Measurements from ENCODE around the gene B3GALNT1. TPM values are rescaled to one million over a fixed set of nuclear protein-coding genes. Genes with fewer than 3 reads are reported as not detected.

The B3GALNT1 gene
- total and polyA plus RNA-seq, 4 experiments from 2014 or later, result 0.24 to 0.89 (median 0.50) TPM

DNA sequence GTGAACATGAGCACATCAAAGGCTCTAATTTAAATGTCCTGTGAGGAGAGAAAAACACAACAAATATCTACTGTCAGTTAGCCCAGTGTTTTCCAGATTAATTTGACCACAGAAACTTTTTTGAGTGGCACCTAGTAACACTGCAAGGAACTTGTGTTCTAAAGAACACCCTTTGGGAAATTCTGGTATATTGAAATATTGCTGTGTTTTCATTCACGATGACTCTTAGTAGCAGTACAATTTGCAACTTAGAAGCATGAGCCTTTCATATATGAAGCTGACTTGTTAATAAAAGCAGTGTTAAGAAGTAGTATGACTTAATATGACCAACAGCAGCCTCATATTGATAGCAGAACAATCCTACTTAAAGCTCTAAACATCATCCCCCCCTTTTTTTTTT, 32.0 kb downstream of the B3GALNT1 start:
- H3K27ac Mint-ChIP-seq, result no peak overlapping the region
- Histone ChIP-seq H3K9me3 (ENCODE audit: control insufficient read depth in 1 of 2, low read length in 2 of 2) (no peaks in the 10 kb centered on the region), H3K27ac (ENCODE audit: low read depth, low read length) (no peak overlapping the region), H3K36me3 (ENCODE audit: insufficient read depth, low read length) (no peaks in the 10 kb centered on the region), H3K27me3 (ENCODE audit: insufficient read depth, low read length) (no peaks in the 10 kb centered on the region), H3K4me1 (ENCODE audit: insufficient read depth, low read length) (no peaks in the 10 kb centered on the region), H3K4me3 (ENCODE audit: low read length in 2 of 2) (no peak overlapping the region)
- H3K4me1 Mint-ChIP-seq, result peaks cover 0 to 3% (median 0%) of the 10 kb centered on the region in 4 donors
- DNase-seq, result no peak
- ChIA-PET CTCF (ENCODE audit: partially characterized antibody) (no interaction called here), POLR2A (ENCODE audit: partially characterized antibody) (no interaction called here)
- H3K4me3 Mint-ChIP-seq, result no peak overlapping the region
- no peaks in the 10 kb centered on the region for H3K9me3 Mint-ChIP-seq
- intact Hi-C loops (cut with micrococcal nuclease), result no loop called here
- H3K27me3 Mint-ChIP-seq, result no peaks in the 10 kb centered on the region
- H3K36me3 Mint-ChIP-seq, result peaks cover 1 to 5% of the 10 kb centered on the region in 2 donors

DNA sequence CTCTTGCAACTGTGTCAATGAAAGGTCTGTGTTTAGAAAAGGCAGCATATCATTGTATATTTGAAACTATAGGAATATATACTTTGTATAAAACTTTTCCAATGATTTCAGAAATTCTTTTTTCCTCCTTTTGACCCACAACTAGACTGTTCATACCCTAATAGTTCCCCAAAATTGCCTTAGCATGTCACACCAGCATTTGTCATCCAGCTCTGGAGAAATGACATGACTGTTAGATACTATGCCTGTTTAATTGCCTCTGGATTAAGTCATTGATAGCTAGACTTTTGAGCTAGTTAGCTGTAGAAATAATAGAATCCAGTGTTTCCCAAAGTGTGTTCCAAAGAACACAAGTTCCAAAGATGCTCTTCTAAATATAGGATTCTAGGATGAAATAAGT, 32.4 kb downstream of the B3GALNT1 start:
- intact Hi-C loops (cut with micrococcal nuclease), result no loop called here
- Histone ChIP-seq H3K27ac (ENCODE audit: low read depth, low read length) (no peak overlapping the region), H3K4me3 (ENCODE audit: low read length in 2 of 2) (no peak overlapping the region), H3K4me1 (ENCODE audit: insufficient read depth, low read length) (no peaks in the 10 kb centered on the region), H3K9me3 (ENCODE audit: control insufficient read depth in 1 of 2, low read length in 2 of 2) (no peaks in the 10 kb centered on the region), H3K27me3 (ENCODE audit: insufficient read depth, low read length) (no peaks in the 10 kb centered on the region), H3K36me3 (ENCODE audit: insufficient read depth, low read length) (no peaks in the 10 kb centered on the region)
- no peak for DNase-seq
- Mint-ChIP-seq H3K27ac (no peak overlapping the region), H3K36me3 (peaks cover 1 to 5% of the 10 kb centered on the region in 2 donors), H3K4me1 (peaks cover 0 to 3% (median 0%) of the 10 kb centered on the region in 4 donors), H3K27me3 (no peaks in the 10 kb centered on the region), H3K4me3 (no peak overlapping the region), H3K9me3 (no peaks in the 10 kb centered on the region)
- ChIA-PET CTCF (ENCODE audit: partially characterized antibody) (no interaction called here), POLR2A (ENCODE audit: partially characterized antibody) (no interaction called here)

DNA sequence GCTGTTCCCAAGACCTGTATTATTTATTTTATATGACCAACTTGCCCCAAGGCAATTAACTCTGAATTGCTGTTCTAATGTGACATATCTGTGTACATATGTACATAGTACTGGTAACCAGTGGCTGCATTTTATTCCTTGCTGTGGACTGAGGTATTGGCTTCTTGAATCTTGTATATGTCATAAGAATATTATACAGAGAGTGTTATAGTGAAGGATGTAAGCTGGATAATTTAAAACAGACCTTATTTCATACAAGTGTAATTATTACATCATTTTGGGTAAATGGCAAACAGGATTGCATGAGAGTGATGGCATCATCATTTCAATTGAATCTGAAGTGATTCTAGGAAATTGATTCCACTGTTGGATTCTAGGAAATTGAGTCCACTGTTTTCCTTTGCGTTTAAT, 32.9 kb downstream of the B3GALNT1 start:
- POLR2A ChIA-PET (ENCODE audit: partially characterized antibody), result no interaction called here

DNA sequence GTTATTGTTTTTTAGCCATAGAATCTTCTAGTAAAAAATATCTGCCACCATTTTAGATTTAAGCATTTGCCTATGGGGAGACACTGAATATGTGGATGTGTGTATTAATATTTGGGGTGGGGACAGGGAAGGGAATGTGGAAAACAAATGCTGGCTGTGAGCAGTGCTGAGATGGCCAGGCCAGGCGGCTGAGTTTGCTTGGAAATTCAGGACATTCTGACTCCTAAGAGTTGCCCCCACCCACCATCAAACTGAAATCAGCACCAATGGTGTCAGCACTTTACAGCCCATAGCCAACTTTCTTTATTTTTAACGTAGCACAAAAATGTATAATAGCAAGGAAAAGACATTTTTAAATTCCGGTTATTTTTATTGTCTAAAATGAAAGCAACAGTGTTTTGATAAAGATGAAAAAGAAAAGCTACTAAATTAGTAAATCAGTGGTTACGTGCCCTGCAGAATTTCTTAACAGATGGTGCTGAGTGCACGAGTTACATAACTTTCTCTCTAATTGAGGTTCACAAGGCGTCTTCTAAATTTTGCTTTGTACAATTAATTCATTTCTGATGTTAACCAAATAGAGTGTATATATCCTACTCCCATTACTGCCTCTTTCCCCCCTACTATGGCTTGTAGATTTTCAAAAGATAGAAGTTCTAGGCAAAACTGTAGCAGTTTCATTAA, 34.0 kb downstream of the B3GALNT1 start:
- intact Hi-C loops (cut with micrococcal nuclease), result no loop called here
- H3K27ac Mint-ChIP-seq, result no peak overlapping the region
- H3K4me3 ChIP-seq (ENCODE audit: low read length in 2 of 2), result no peak overlapping the region
- H3K27me3 Mint-ChIP-seq, result no peaks in the 10 kb centered on the region
- CTCF ChIA-PET (ENCODE audit: partially characterized antibody), result no interaction called here
- H3K4me3 Mint-ChIP-seq, result no peak overlapping the region
- peaks cover 1 to 9% of the 10 kb centered on the region in 2 donors for H3K36me3 Mint-ChIP-seq
- no peaks in the 10 kb centered on the region for H3K27me3 ChIP-seq (ENCODE audit: insufficient read depth, low read length)
- no peak for DNase-seq
- H3K27ac ChIP-seq (ENCODE audit: low read depth, low read length), result no peak overlapping the region
- POLR2A ChIA-PET (ENCODE audit: partially characterized antibody), result no interaction called here
- no peaks in the 10 kb centered on the region for H3K9me3 ChIP-seq (ENCODE audit: control insufficient read depth in 1 of 2, low read length in 2 of 2)
- H3K4me1 ChIP-seq (ENCODE audit: insufficient read depth, low read length), result no peaks in the 10 kb centered on the region
- H3K36me3 ChIP-seq (ENCODE audit: insufficient read depth, low read length), result no peaks in the 10 kb centered on the region
- peaks cover 0 to 3% (median 0%) of the 10 kb centered on the region in 4 donors for H3K4me1 Mint-ChIP-seq
- H3K9me3 Mint-ChIP-seq, result no peaks in the 10 kb centered on the region

More for the DNA sequence above, 32.9 kb downstream of the B3GALNT1 start:
- H3K27me3 ChIP-seq (ENCODE audit: insufficient read depth, low read length), result no peaks in the 10 kb centered on the region
- no peaks in the 10 kb centered on the region for H3K27me3 Mint-ChIP-seq
- intact Hi-C loops (cut with micrococcal nuclease), result no loop called here
- H3K9me3 Mint-ChIP-seq, result no peaks in the 10 kb centered on the region
- H3K4me1 Mint-ChIP-seq, result peaks cover 0 to 3% (median 0%) of the 10 kb centered on the region in 4 donors
- no peaks in the 10 kb centered on the region for H3K4me1 ChIP-seq (ENCODE audit: insufficient read depth, low read length)
- peaks cover 1 to 5% of the 10 kb centered on the region in 2 donors for H3K36me3 Mint-ChIP-seq
- no peaks in the 10 kb centered on the region for H3K36me3 ChIP-seq (ENCODE audit: insufficient read depth, low read length)
- H3K4me3 ChIP-seq (ENCODE audit: low read length in 2 of 2), result no peak overlapping the region
- no peak overlapping the region for H3K27ac Mint-ChIP-seq
- DNase-seq, result no peak
- CTCF ChIA-PET (ENCODE audit: partially characterized antibody), result no interaction called here
- no peak overlapping the region for H3K27ac ChIP-seq (ENCODE audit: low read depth, low read length)
- no peaks in the 10 kb centered on the region for H3K9me3 ChIP-seq (ENCODE audit: control insufficient read depth in 1 of 2, low read length in 2 of 2)
- H3K4me3 Mint-ChIP-seq, result no peak overlapping the region

DNA sequence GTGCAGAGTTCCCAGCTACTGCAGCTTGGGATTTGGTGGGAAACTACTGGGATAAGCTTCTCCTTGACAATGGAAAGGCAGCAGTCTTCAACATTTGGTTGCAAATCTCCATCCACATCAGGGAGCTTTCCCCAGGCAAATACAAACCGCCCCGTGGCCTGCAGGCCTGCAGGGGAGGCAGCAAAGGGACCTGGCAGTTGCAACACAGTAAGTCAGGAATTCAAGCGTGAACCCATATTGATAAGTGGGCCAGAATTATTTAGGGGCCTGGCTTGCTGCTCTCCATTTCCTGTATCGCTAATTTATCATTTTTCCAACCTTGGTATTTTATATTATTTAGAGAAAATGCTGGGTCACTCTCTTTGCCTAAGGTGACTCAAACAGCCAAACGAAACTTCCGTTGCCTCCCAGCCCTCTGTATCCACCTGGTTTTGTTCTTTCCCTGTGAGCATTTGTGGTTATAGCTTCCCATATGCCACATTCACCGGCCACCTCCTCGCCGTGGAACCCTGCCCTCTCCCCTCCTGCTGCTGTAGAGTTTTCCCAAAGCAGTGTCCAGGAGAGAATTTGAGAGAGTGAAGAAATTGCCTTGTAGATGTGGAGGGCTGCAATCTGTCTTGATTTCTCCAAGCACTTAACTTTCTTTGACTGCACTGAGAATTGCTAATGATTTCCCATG, 34.8 kb downstream of the B3GALNT1 start:
- H3K27me3 Mint-ChIP-seq, result no peaks in the 10 kb centered on the region
- POLR2A ChIA-PET (ENCODE audit: partially characterized antibody), result no interaction called here
- CTCF ChIA-PET (ENCODE audit: partially characterized antibody), result no interaction called here

DNA sequence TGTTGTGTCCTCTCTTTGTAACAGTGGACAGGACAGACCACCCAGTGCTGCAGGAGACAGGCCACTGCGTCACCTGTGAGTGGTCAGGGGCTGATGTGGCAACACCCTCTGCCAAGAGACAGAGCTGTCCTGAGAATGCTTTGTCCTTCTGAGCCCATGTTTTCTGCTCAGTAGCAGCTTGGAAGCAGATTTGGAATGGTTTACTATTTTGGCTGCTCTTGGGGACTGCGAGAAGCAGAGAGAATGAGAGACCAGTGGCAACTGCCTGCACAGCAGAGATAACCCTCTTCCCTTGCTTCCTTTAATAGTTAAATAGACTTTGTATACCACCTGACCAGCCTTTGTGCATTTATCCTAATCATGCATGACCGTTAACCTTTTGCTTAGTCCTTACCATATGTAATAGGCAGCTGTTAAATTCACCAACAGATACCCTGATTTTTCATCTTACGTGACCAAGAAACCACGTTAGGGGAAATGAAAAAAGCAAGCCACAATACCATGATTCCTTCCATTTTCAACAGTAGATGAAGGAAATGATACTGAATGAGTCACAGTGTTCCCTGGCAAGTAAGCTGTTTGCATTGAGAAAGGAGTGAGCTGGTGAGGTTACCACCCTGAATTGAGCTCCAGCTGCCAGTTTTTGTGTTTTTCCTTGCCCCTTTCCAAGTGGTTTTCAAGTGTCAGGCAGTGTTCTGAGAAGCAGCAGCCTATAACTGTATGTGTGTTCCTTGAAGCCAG, 35.5 kb downstream of the B3GALNT1 start:
- H3K4me3 Mint-ChIP-seq, result no peak overlapping the region
- H3K4me1 Mint-ChIP-seq, result peaks cover 0 to 3% (median 0%) of the 10 kb centered on the region in 4 donors
- POLR2A ChIA-PET (ENCODE audit: partially characterized antibody), result no interaction called here
- peaks cover 1 to 10% of the 10 kb centered on the region in 2 donors for H3K36me3 Mint-ChIP-seq
- CTCF ChIA-PET (ENCODE audit: partially characterized antibody), result no interaction called here
- H3K27ac Mint-ChIP-seq, result no peak overlapping the region
- H3K27me3 Mint-ChIP-seq, result no peaks in the 10 kb centered on the region
- no peaks in the 10 kb centered on the region for H3K9me3 Mint-ChIP-seq
- Histone ChIP-seq H3K27me3 (ENCODE audit: insufficient read depth, low read length) (no peaks in the 10 kb centered on the region), H3K4me3 (ENCODE audit: low read length in 2 of 2) (no peak overlapping the region), H3K4me1 (ENCODE audit: insufficient read depth, low read length) (no peaks in the 10 kb centered on the region), H3K9me3 (ENCODE audit: control insufficient read depth in 1 of 2, low read length in 2 of 2) (no peaks in the 10 kb centered on the region), H3K36me3 (ENCODE audit: insufficient read depth, low read length) (no peaks in the 10 kb centered on the region), H3K27ac (ENCODE audit: low read depth, low read length) (no peak overlapping the region)
- no peak for DNase-seq
- intact Hi-C loops (cut with micrococcal nuclease), result no loop called here

More for the DNA sequence above, 34.8 kb downstream of the B3GALNT1 start:
- no peaks in the 10 kb centered on the region for H3K9me3 ChIP-seq (ENCODE audit: control insufficient read depth in 1 of 2, low read length in 2 of 2)
- H3K27ac ChIP-seq (ENCODE audit: low read depth, low read length), result no peak overlapping the region
- peaks cover 0 to 3% (median 0%) of the 10 kb centered on the region in 4 donors for H3K4me1 Mint-ChIP-seq
- H3K27me3 ChIP-seq (ENCODE audit: insufficient read depth, low read length), result no peaks in the 10 kb centered on the region
- H3K4me1 ChIP-seq (ENCODE audit: insufficient read depth, low read length), result no peaks in the 10 kb centered on the region
- no peak overlapping the region for H3K27ac Mint-ChIP-seq
- no peak overlapping the region for H3K4me3 Mint-ChIP-seq
- no peak overlapping the region for H3K4me3 ChIP-seq (ENCODE audit: low read length in 2 of 2)
- no peaks in the 10 kb centered on the region for H3K36me3 ChIP-seq (ENCODE audit: insufficient read depth, low read length)
- no peaks in the 10 kb centered on the region for H3K9me3 Mint-ChIP-seq
- no peak for DNase-seq
- peaks cover 1 to 10% of the 10 kb centered on the region in 2 donors for H3K36me3 Mint-ChIP-seq
- intact Hi-C loops (cut with micrococcal nuclease), result no loop called here

DNA sequence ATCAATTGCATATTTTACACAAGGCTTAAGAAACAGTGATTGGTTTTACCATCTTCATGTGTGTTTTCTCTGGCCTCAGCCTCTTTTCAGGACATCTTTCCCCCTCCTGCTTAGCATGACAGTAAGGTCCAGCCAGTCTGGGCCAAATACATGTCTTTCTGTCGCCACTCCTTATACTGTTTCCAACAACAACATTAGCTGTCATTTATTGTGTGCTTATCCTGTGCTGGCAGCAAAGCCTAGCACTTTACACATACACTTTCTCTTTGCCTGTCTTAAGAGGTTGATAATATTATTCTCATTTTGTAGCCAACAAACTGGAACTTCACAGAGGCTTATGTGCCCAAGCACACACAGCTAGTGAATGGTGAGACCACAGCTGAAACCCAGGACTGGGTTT, 37.8 kb downstream of the B3GALNT1 start:
- no peak overlapping the region for H3K27ac Mint-ChIP-seq
- peaks cover 1 to 10% of the 10 kb centered on the region in 2 donors for H3K36me3 Mint-ChIP-seq
- no peaks in the 10 kb centered on the region for H3K9me3 ChIP-seq (ENCODE audit: control insufficient read depth in 1 of 2, low read length in 2 of 2)
- H3K4me3 Mint-ChIP-seq, result no peak overlapping the region
- H3K4me1 Mint-ChIP-seq, result peaks cover 0 to 2% (median 0%) of the 10 kb centered on the region in 4 donors
- intact Hi-C loops (cut with micrococcal nuclease), result no loop called here
- H3K36me3 ChIP-seq (ENCODE audit: insufficient read depth, low read length), result no peaks in the 10 kb centered on the region
- H3K27me3 ChIP-seq (ENCODE audit: insufficient read depth, low read length), result no peaks in the 10 kb centered on the region
- no peak overlapping the region for H3K4me3 ChIP-seq (ENCODE audit: low read length in 2 of 2)
- no peaks in the 10 kb centered on the region for H3K9me3 Mint-ChIP-seq
- H3K27ac ChIP-seq (ENCODE audit: low read depth, low read length), result no peak overlapping the region
- CTCF ChIA-PET (ENCODE audit: partially characterized antibody), result no interaction called here
- H3K27me3 Mint-ChIP-seq, result no peaks in the 10 kb centered on the region
- no peaks in the 10 kb centered on the region for H3K4me1 ChIP-seq (ENCODE audit: insufficient read depth, low read length)
- POLR2A ChIA-PET (ENCODE audit: partially characterized antibody), result no interaction called here
- no peak for DNase-seq
